HepG2 (cell line): ENCODE data around the gene DMRT1. TPM values are rescaled to one million over a fixed set of nuclear protein-coding genes. Genes with fewer than 3 reads are reported as not detected.

Experiments
- ATAC-seq: fragments of 200-7000 bp; cut with Tn5 transposase; 3 replicates; pipeline ENCODE4 v1.9.1; 2020; ENCODE audit warnings: mild to moderate bottlenecking, moderate library complexity
- BruUV-seq: library from RNA; stranded (reverse); fragments of 400-500 nt; replicated peaks from 2 replicates; lab custom pipeline; 2021; lab: Mats Ljungman, UMichigan
- CTCF ChIA-PET: fragments of 300-600 bp; formaldehyde crosslinking; extraction: SDS; loops from one replicate; lab custom pipeline; 2021; ENCODE audit warnings: low total read pairs, inconsistent platforms, low intra/inter-chr PET ratio; lab: Yijun Ruan, JAX
- POLR2A ChIA-PET: fragments of 350-600 bp; sonication (Branson Sonifier 250); formaldehyde crosslinking; loops from one replicate; lab custom pipeline; 2020; ENCODE audit warnings: antibody characterized with exemption, inconsistent platforms; lab: Yijun Ruan, JAX
- DNase-seq: peaks from one replicate; pipeline ENCODE4 v3.0.0-alpha.2; 2015; ENCODE audit warnings: low spot score
- FAIRE-seq: peaks from 3 replicates; lab custom pipeline; 2011; peaks lifted over from hg19 to GRCh38; lab: Jason Lieb, UNC
- H2AFZ ChIP-seq: one replicate; pipeline ENCODE4 v1.6.1; 2011; ENCODE audit warnings: low read length, inconsistent platforms
- H3K27ac ChIP-seq: fragments of 300-600 bp; 3 replicates; pipeline ENCODE4 v1.8.0; 2011; ENCODE audit warnings: mixed run types, mild to moderate bottlenecking, mixed read lengths, low read length, inconsistent platforms; ENCODE audit not compliant: insufficient read depth; ENCODE audit errors: extremely low read length
- H3K27me3 ChIP-seq, 2 experiments: fragments of 200-600 bp in 1 of 2; 2 replicates in 1 of 2; 3 replicates in 1 of 2; pipeline versions ENCODE4 v1.6.0 to v1.8.0; 2011; ENCODE audit warnings: low read length in 2 of 2, mild to moderate bottlenecking in 2 of 2, moderate library complexity in 2 of 2, inconsistent platforms in 1 of 2; ENCODE audit not compliant: insufficient read depth in 2 of 2, control insufficient read depth in 1 of 2
- H3K36me3 ChIP-seq, 2 experiments: fragments of 200-600 bp in 1 of 2; replicated peaks in 1 of 2; 2 replicates in 1 of 2; 3 replicates in 1 of 2; pipeline versions ENCODE4 v1.5.1 to v1.8.0; 2011; ENCODE audit warnings: low read length in 2 of 2, inconsistent platforms in 1 of 2; ENCODE audit not compliant: insufficient read depth in 2 of 2, control insufficient read depth in 1 of 2
- H3K4me1 ChIP-seq: 2 replicates; pipeline ENCODE4 v1.5.1; 2012; ENCODE audit warnings: low read length, inconsistent platforms; ENCODE audit not compliant: insufficient read depth
- H3K4me2 ChIP-seq: 2 replicates; pipeline ENCODE4 v1.6.0; 2011; ENCODE audit warnings: low read depth, low read length, inconsistent platforms
- H3K4me3 ChIP-seq, 3 experiments: fragments of 200-600 bp in 1 of 3; sonication (generic), shearing (Covaris generic) in 1 of 3; replicated peaks in 1 of 3; 2 replicates each; pipeline ENCODE4 v1.5.1; 2011 to 2016; ENCODE audit warnings: low read length in 3 of 3, inconsistent platforms in 2 of 3, low read depth in 2 of 3, mild to moderate bottlenecking in 2 of 3, control low read depth in 1 of 3, mixed read lengths in 1 of 3; ENCODE audit not compliant: insufficient read depth in 1 of 3
- H3K79me2 ChIP-seq: one replicate; pipeline ENCODE4 v1.6.1; 2011; ENCODE audit warnings: low read length, inconsistent platforms; ENCODE audit not compliant: insufficient read depth
- H3K9ac ChIP-seq: 2 replicates; pipeline ENCODE4 v1.6.0; 2011; ENCODE audit warnings: mild to moderate bottlenecking, low read depth, low read length, inconsistent platforms; ENCODE audit not compliant: insufficient read depth
- H3K9me3 ChIP-seq: 2 replicates; pipeline ENCODE4 v1.5.1; 2012; ENCODE audit warnings: mild to moderate bottlenecking, low read length
- H4K20me1 ChIP-seq: 2 replicates; pipeline ENCODE4 v1.6.0; 2011; ENCODE audit warnings: inconsistent platforms, mild to moderate bottlenecking, low read length, moderate library complexity; ENCODE audit not compliant: insufficient read depth
- HNRNPK ChIP-seq: fragments of 200-400 bp; formaldehyde crosslinking; IDR thresholded peaks from 2 replicates; pipeline ENCODE4 v1.6.1; 2018; ENCODE audit warnings: low read length, low read depth, moderate library complexity, mild to moderate bottlenecking; ENCODE audit not compliant: poor library complexity, severe bottlenecking
- NR2C2 ChIP-seq: sonication (generic); formaldehyde crosslinking; IDR thresholded peaks from 2 replicates; pipeline ENCODE4 v1.4.0; 2020; ENCODE audit warnings: missing genetic modification reagents, mild to moderate bottlenecking, moderate library complexity, borderline replicate concordance
- NR2F6 ChIP-seq, 2 experiments: IDR thresholded peaks; 2 replicates each; pipeline ENCODE4 v1.6.1; 2016; ENCODE audit warnings: antibody characterized with exemption in 1 of 2, mild to moderate bottlenecking in 1 of 2
- TFDP1 ChIP-seq: IDR thresholded peaks from 2 replicates; pipeline ENCODE4 v1.6.1; 2016; ENCODE audit warnings: missing compliant biosample characterization, missing genetic modification reagents, borderline replicate concordance
- YY1 ChIP-seq: IDR thresholded peaks from 2 replicates; pipeline ENCODE4 v1.6.1; 2011; ENCODE audit warnings: low read length, low read depth, moderate library complexity, mild to moderate bottlenecking; ENCODE audit not compliant: insufficient read depth, insufficient replicate concordance
- WGBS: methylation state at CpG from one replicate; pipeline ENCODE4 v1.1.6; 2017; ENCODE audit warnings: low lambda C conversion rate; 5-methylcytosine and 5-hydroxymethylcytosine counted together
- in situ Hi-C: cut with HindIII; loops from 2 replicates; pipeline ENCODE4 v1.10.0; 2017; ENCODE audit warnings: low pct_unique_long_range_greater_than_20kb; ENCODE audit not compliant: extremely low pct_ligation_motif_present
- intact Hi-C: fragments of 100-400 bp; cut with micrococcal nuclease; formaldehyde crosslinking; loops from one replicate; pipeline ENCODE4 v1.10.0; 2022; ENCODE audit not compliant: unreplicated experiment
- polyA plus RNA-seq, 8 experiments: library from polyadenylated mRNA; depleted of rRNA in 3 of 8; stranded (reverse) in 7 of 8; unstranded in 1 of 8; fragments of >200 nt; fragmentation: Illumina TruSeq in 4 of 8; extraction: Trizol in 4 of 8; gene quantifications; 2 replicates each; pipeline versions ENCODE4 v1.2.1 to v1.2.3, GENCODE V29; 2011 to 2016; ENCODE audit warnings: low read depth in 4 of 8, missing spikeins in 1 of 8, mixed read lengths in 1 of 8; ENCODE audit not compliant: insufficient read depth in 1 of 8
- total RNA-seq, 5 experiments: library from RNA; depleted of rRNA; stranded (reverse); fragments of >200 nt; fragmentation: Illumina TruSeq; extraction: Trizol; gene quantifications; 2 replicates each; pipeline ENCODE4 v1.2.3, GENCODE V29; 2016; ENCODE audit warnings: low read depth in 1 of 5
- TF ChIP-seq, protein P1 (sequence below): sonication (generic); formaldehyde crosslinking; IDR thresholded peaks from 2 replicates; pipeline ENCODE4 v1.5.0; 2020; ENCODE audit warnings: mild to moderate bottlenecking, missing genetic modification reagents, moderate library complexity
- TF ChIP-seq, protein P2 (sequence below): IDR thresholded peaks from 2 replicates; pipeline ENCODE4 v1.6.1; 2016; ENCODE audit warnings: control low read depth

Gene DMRT1
- total and polyA plus RNA-seq, 2 of the 13 experiments (the other 11 are each of a cell fraction or from before 2014, with no cell fraction given): not detected

GRCh38 chr9:826500-827280, 14.8 kb upstream of the DMRT1 start:
- H3K4me3 ChIP-seq: no peak overlapping the region
- BruUV-seq: no TSS peak
- no peaks in the 10 kb centered on the region for H3K79me2 ChIP-seq
- H4K20me1 ChIP-seq: no peaks in the 10 kb centered on the region
- H3K27ac ChIP-seq: no peak overlapping the region
- CTCF ChIA-PET: no interaction called here
- peak; percentile 42; the same call in 1 of the 3 replicates for ATAC-seq
- H3K4me2 ChIP-seq: peak overlapping the region; percentile 12; the same call in 1 of the 2 replicates
- H3K9me3 ChIP-seq: no peaks in the 10 kb centered on the region
- TF ChIP-seq YY1: peak; percentile 27
- TF ChIP-seq, protein P1, sequence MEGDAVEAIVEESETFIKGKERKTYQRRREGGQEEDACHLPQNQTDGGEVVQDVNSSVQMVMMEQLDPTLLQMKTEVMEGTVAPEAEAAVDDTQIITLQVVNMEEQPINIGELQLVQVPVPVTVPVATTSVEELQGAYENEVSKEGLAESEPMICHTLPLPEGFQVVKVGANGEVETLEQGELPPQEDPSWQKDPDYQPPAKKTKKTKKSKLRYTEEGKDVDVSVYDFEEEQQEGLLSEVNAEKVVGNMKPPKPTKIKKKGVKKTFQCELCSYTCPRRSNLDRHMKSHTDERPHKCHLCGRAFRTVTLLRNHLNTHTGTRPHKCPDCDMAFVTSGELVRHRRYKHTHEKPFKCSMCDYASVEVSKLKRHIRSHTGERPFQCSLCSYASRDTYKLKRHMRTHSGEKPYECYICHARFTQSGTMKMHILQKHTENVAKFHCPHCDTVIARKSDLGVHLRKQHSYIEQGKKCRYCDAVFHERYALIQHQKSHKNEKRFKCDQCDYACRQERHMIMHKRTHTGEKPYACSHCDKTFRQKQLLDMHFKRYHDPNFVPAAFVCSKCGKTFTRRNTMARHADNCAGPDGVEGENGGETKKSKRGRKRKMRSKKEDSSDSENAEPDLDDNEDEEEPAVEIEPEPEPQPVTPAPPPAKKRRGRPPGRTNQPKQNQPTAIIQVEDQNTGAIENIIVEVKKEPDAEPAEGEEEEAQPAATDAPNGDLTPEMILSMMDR (CRISPR knock-in tag): 0 out of 2 replicates have a peak, but pooled peaks have one; percentile 12
- peak; percentile 69; the same call in 1 of the 2 replicates for TF ChIP-seq NR2C2 (CRISPR knock-in tag)
- no peak for TF ChIP-seq NR2F6 (IDR thresholded peaks at IDR 0.05)
- TF ChIP-seq NR2F6 (CRISPR knock-in tag; IDR thresholded peaks at IDR 0.05): no peak
- no peak for TF ChIP-seq HNRNPK
- TF ChIP-seq, protein P2, sequence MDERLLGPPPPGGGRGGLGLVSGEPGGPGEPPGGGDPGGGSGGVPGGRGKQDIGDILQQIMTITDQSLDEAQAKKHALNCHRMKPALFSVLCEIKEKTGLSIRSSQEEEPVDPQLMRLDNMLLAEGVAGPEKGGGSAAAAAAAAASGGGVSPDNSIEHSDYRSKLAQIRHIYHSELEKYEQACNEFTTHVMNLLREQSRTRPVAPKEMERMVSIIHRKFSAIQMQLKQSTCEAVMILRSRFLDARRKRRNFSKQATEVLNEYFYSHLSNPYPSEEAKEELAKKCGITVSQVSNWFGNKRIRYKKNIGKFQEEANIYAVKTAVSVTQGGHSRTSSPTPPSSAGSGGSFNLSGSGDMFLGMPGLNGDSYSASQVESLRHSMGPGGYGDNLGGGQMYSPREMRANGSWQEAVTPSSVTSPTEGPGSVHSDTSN (CRISPR knock-in tag): 0 out of 2 replicates have a peak, but pooled peaks have one; percentile 39
- 0 out of 2 replicates have a peak, but pooled peaks have one; percentile 23 for TF ChIP-seq TFDP1 (CRISPR knock-in tag)
- TF ChIP-seq, all 625 proteins: peak for 5
- no peak overlapping the region for H2AFZ ChIP-seq
- H3K27me3 ChIP-seq: peaks cover 0 to 4% of the 10 kb centered on the region in 2 experiments; a peak in 1 of 5 replicates
- in situ Hi-C loops (no loop called here), intact Hi-C loops (no loop called here)
- WGBS: 46% methylated on average over 26 of the region's 26 CpGs
- no peak overlapping the region for H3K9ac ChIP-seq
- H3K4me1 ChIP-seq: 0 out of 2 replicates have a peak, but pooled peaks cover 6% of the 10 kb centered on the region
- DNase-seq: no peak
- FAIRE-seq: no peak
- POLR2A ChIA-PET: interaction anchor here (0.7 kb wide), 1 partner anchor 15 kb away, joined by 4 read pairs; no protein-coding TSS in a partner anchor
- no peaks in the 10 kb centered on the region for H3K36me3 ChIP-seq
